WERI-Rb-1 (cell line): ENCODE results near the gene GNB1L.

Source experiments
- DNase-seq: peaks from one replicate; pipeline ENCODE4 v3.0.0-alpha.2; 2020
- H3K27ac ChIP-seq: fragments of 250-450 bp; sonication (Bioruptor Pico); 2 replicates; pipeline ENCODE4 v1.5.1; 2020; ENCODE audit warnings: mild to moderate bottlenecking, moderate library complexity
- H3K27me3 ChIP-seq: fragments of 250-450 bp; sonication (Bioruptor Pico); 2 replicates; pipeline ENCODE4 v1.5.1; 2021; ENCODE audit warnings: mild to moderate bottlenecking, low read depth, moderate library complexity; ENCODE audit not compliant: insufficient read depth, severe bottlenecking
- H3K36me3 ChIP-seq: fragments of 250-450 bp; sonication (Bioruptor Pico); 2 replicates; pipeline ENCODE4 v1.5.1; 2020; ENCODE audit warnings: mild to moderate bottlenecking, moderate library complexity
- H3K4me3 ChIP-seq: 2 replicates; pipeline ENCODE4 v1.5.1; 2011; ENCODE audit warnings: low read depth, mild to moderate bottlenecking, control low read depth, low read length
- H3K9me3 ChIP-seq: fragments of 250-450 bp; sonication (Bioruptor Pico); 2 replicates; pipeline ENCODE4 v1.5.1; 2021; ENCODE audit warnings: mild to moderate bottlenecking, moderate library complexity; ENCODE audit not compliant: severe bottlenecking
- TF ChIP-seq, protein P1 (sequence below): IDR thresholded peaks from 2 replicates; pipeline ENCODE4 v1.5.1; 2011; ENCODE audit warnings: low read depth, mild to moderate bottlenecking, control low read depth, inconsistent platforms, low read length

GNB1L gene

DNA sequence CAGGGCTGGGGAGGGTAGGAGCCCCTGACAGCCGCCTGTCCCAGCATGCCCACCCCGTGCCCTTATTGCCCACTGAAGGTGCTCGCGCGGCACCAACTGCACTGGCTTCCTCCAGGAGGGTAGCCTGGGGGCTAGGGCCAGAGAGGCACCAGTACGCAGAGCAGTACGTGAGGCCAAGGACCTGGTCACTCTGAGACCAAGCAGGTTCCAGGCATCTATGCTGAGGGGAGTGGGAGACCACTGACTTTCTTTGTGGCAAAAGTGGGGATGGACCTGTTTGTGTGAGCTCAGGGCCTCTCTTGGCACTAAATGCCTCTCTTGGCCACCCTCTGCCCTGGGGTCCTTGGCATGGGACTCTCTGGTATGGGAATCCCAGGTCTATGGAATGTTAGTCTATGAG is 120.5 kb downstream of the GNB1L start:
- H3K27me3 ChIP-seq: no peaks in the 10 kb centered on the region
- no peak overlapping the region for H3K4me3 ChIP-seq
- no peaks in the 10 kb centered on the region for H3K36me3 ChIP-seq
- no peaks in the 10 kb centered on the region for H3K9me3 ChIP-seq
- DNase-seq: no peak
- no peak overlapping the region for H3K27ac ChIP-seq
- TF ChIP-seq, protein P1, sequence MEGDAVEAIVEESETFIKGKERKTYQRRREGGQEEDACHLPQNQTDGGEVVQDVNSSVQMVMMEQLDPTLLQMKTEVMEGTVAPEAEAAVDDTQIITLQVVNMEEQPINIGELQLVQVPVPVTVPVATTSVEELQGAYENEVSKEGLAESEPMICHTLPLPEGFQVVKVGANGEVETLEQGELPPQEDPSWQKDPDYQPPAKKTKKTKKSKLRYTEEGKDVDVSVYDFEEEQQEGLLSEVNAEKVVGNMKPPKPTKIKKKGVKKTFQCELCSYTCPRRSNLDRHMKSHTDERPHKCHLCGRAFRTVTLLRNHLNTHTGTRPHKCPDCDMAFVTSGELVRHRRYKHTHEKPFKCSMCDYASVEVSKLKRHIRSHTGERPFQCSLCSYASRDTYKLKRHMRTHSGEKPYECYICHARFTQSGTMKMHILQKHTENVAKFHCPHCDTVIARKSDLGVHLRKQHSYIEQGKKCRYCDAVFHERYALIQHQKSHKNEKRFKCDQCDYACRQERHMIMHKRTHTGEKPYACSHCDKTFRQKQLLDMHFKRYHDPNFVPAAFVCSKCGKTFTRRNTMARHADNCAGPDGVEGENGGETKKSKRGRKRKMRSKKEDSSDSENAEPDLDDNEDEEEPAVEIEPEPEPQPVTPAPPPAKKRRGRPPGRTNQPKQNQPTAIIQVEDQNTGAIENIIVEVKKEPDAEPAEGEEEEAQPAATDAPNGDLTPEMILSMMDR: no peak

DNA sequence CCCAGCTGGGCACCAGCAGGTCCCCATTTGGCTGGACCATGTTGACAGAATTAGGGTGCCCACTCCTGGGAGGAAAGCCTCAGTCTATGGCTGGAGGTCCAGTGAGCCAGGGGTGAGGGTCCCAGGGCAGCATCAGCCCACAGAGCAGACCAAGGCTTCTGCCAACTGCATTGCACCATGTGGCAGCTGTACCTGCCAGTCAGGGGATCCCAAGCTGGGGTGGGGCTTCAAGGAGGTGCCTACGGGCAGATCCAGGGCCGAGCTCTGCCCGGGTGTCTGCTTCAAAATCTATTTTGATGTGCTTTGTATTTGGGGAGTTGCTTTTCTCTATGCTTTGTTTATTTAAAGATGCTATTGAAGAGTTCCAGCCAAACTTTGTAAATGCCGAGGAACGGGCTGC is 120.9 kb downstream of the GNB1L start:
- no peaks in the 10 kb centered on the region for H3K36me3 ChIP-seq
- H3K4me3 ChIP-seq: no peak overlapping the region
- no peak for DNase-seq
- H3K27me3 ChIP-seq: no peaks in the 10 kb centered on the region
- no peaks in the 10 kb centered on the region for H3K9me3 ChIP-seq
- TF ChIP-seq, protein P1: no peak
- no peak overlapping the region for H3K27ac ChIP-seq
